ENCODE measurements around the gene CLC.

The CLC gene

DNA sequence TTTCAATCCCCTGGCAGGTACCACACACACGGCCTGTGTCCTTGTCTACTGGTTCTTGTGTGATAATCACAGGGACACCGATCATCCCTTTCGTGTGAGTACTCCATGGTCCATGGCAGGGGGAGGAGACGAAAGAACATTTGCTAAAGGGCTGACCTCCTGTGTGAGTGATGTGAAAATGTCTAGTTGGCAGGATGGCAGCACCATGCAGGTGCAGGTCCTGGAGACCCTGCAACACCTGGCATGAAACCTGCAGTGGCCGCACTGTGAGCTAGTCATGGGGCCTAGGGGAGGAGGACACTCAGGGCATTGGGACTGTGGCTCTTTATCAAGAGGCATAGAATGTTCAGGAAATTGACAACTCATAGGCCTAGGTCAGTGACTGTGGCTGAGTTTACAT lies 56.4 kb downstream of the CLC start:
- H3K27ac ChIP-seq (ENCODE audit: low read depth, low read length), result no peak overlapping the region
- TF ChIP-seq, protein P1, sequence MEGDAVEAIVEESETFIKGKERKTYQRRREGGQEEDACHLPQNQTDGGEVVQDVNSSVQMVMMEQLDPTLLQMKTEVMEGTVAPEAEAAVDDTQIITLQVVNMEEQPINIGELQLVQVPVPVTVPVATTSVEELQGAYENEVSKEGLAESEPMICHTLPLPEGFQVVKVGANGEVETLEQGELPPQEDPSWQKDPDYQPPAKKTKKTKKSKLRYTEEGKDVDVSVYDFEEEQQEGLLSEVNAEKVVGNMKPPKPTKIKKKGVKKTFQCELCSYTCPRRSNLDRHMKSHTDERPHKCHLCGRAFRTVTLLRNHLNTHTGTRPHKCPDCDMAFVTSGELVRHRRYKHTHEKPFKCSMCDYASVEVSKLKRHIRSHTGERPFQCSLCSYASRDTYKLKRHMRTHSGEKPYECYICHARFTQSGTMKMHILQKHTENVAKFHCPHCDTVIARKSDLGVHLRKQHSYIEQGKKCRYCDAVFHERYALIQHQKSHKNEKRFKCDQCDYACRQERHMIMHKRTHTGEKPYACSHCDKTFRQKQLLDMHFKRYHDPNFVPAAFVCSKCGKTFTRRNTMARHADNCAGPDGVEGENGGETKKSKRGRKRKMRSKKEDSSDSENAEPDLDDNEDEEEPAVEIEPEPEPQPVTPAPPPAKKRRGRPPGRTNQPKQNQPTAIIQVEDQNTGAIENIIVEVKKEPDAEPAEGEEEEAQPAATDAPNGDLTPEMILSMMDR (IDR thresholded peaks at IDR 0.05; ENCODE audit: low read depth, low read length, poor library complexity, severe bottlenecking), result no peak
- TF ChIP-seq EZH2phosphoT487 (IDR thresholded peaks at IDR 0.05; ENCODE audit: borderline replicate concordance, low read length), result no peak
- peaks cover 11% of the 10 kb centered on the region for H3K27me3 ChIP-seq (ENCODE audit: control insufficient read depth, low read length)
- H3K4me2 ChIP-seq (ENCODE audit: low read length), result no peak overlapping the region
- no peak overlapping the region for H3K4me3 ChIP-seq (ENCODE audit: low read length)
- no peaks in the 10 kb centered on the region for H3K4me1 ChIP-seq (ENCODE audit: control insufficient read depth, low read length)
- H4K20me1 ChIP-seq (ENCODE audit: control insufficient read depth, insufficient read depth, low read depth, low read length), result no peaks in the 10 kb centered on the region
- H3K9me2 ChIP-seq (replicated peaks; ENCODE audit: control insufficient read depth, low read length), result no peaks in the 10 kb centered on the region
- no peaks in the 10 kb centered on the region for H3K36me3 ChIP-seq (ENCODE audit: control insufficient read depth, low read length)
- no peaks in the 10 kb centered on the region for H3F3A ChIP-seq (ENCODE audit: control insufficient read depth, insufficient read depth)
- H3K79me2 ChIP-seq (ENCODE audit: control insufficient read depth, low read length), result no peaks in the 10 kb centered on the region
- no peaks in the 10 kb centered on the region for H3K9me3 ChIP-seq (ENCODE audit: control insufficient read depth, insufficient read depth, low read length)
